ENCODE measurements around the gene ABCB11. TPM values are rescaled to one million over a fixed set of nuclear protein-coding genes. Genes with fewer than 3 reads are reported as not detected.

ABCB11 gene
- total and polyA plus RNA-seq, 2 donors (not counting 3 experiments of a cell fraction or from before 2014, with no cell fraction given) = 0.22 to 0.44 TPM

- no peaks in the 10 kb centered on the region for H3K9me1 ChIP-seq (replicated peaks; ENCODE audit: control insufficient read depth, extremely low read depth, insufficient read depth, low read length)
- ChIA-PET CTCF (no interaction called here), POLR2A (no interaction called here)
- no peak overlapping the region for H3K27ac ChIP-seq (ENCODE audit: insufficient read depth, low read depth, low read length)
- no peak overlapping the region for H3K4me2 ChIP-seq (ENCODE audit: insufficient read depth, low read length)
- H3K4me1 ChIP-seq (ENCODE audit: control insufficient read depth, extremely low read depth, insufficient read depth, low read length) = no peaks in the 10 kb centered on the region
- H3K27me3 ChIP-seq (ENCODE audit: control insufficient read depth in 2 of 2, insufficient read depth in 2 of 2, low read length in 2 of 2) = no peaks in the 10 kb centered on the region
- FAIRE-seq = no peak
- intact Hi-C loops (cut with micrococcal nuclease) = no loop called here
- H3K79me2 ChIP-seq (ENCODE audit: control insufficient read depth, insufficient read depth, low read length) = no peaks in the 10 kb centered on the region
- H3K9ac ChIP-seq (replicated peaks; ENCODE audit: extremely low read depth, insufficient read depth, low read length) = no peak overlapping the region
- H3K36me3 ChIP-seq (ENCODE audit: control insufficient read depth in 2 of 2, extremely low read depth in 1 of 2, insufficient read depth in 2 of 2, low read length in 2 of 2) = no peaks in the 10 kb centered on the region
- no peak overlapping the region for H2AFZ ChIP-seq (ENCODE audit: low read depth, low read length)
- no peaks in the 10 kb centered on the region for H3K9me3 ChIP-seq (replicated peaks; ENCODE audit: control insufficient read depth, insufficient read depth, low read length)
- H3K4me3 ChIP-seq (replicated peaks in 1 of 3; ENCODE audit: insufficient read depth in 1 of 3, low read depth in 1 of 3, low read length in 3 of 3) = no peak overlapping the region
- TF ChIP-seq EZH2 (IDR thresholded peaks at IDR 0.05; ENCODE audit: borderline replicate concordance, low read depth, low read length, severe bottlenecking) = no peak
- TF ChIP-seq, protein P1, sequence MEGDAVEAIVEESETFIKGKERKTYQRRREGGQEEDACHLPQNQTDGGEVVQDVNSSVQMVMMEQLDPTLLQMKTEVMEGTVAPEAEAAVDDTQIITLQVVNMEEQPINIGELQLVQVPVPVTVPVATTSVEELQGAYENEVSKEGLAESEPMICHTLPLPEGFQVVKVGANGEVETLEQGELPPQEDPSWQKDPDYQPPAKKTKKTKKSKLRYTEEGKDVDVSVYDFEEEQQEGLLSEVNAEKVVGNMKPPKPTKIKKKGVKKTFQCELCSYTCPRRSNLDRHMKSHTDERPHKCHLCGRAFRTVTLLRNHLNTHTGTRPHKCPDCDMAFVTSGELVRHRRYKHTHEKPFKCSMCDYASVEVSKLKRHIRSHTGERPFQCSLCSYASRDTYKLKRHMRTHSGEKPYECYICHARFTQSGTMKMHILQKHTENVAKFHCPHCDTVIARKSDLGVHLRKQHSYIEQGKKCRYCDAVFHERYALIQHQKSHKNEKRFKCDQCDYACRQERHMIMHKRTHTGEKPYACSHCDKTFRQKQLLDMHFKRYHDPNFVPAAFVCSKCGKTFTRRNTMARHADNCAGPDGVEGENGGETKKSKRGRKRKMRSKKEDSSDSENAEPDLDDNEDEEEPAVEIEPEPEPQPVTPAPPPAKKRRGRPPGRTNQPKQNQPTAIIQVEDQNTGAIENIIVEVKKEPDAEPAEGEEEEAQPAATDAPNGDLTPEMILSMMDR (IDR thresholded peaks at IDR 0.05; ENCODE audit: extremely low read depth in 1 of 2, insufficient read depth in 1 of 2, low read depth in 1 of 2, low read length in 2 of 2) = no peak
- no peaks in the 10 kb centered on the region for H4K20me1 ChIP-seq (replicated peaks; ENCODE audit: control insufficient read depth, extremely low read depth, insufficient read depth, low read length)
- peak; percentile 8 for DNase-seq (ENCODE audit: low read depth, low spot score)
- dilution Hi-C loops (cut with MboI; ENCODE audit: extremely low pct_ligation_motif_present, low sequenced_read_pairs) = no loop called here
- no TSS peak for BruUV-seq (replicated peaks)
These were observed 10.5 kb upstream of the ABCB11 start for GRCh38 chr2:169041594-169041993.

GRCh38 chr2:169039702-169040101 lies 8.6 kb upstream of the ABCB11 start:
- H3K36me3 ChIP-seq (ENCODE audit: control insufficient read depth in 2 of 2, extremely low read depth in 1 of 2, insufficient read depth in 2 of 2, low read length in 2 of 2) = no peaks in the 10 kb centered on the region
- H3K27me3 ChIP-seq (ENCODE audit: control insufficient read depth in 2 of 2, insufficient read depth in 2 of 2, low read length in 2 of 2) = no peaks in the 10 kb centered on the region
- no peaks in the 10 kb centered on the region for H3K9me1 ChIP-seq (replicated peaks; ENCODE audit: control insufficient read depth, extremely low read depth, insufficient read depth, low read length)
- no peak overlapping the region for H3K4me3 ChIP-seq (replicated peaks in 1 of 3; ENCODE audit: insufficient read depth in 1 of 3, low read depth in 1 of 3, low read length in 3 of 3)
- no peak overlapping the region for H3K27ac ChIP-seq (ENCODE audit: insufficient read depth, low read depth, low read length)
- no peak overlapping the region for H2AFZ ChIP-seq (ENCODE audit: low read depth, low read length)
- ChIA-PET POLR2A (no interaction called here), CTCF (no interaction called here)
- no peak overlapping the region for H3K9ac ChIP-seq (replicated peaks; ENCODE audit: extremely low read depth, insufficient read depth, low read length)
- FAIRE-seq = no peak
- DNase-seq (ENCODE audit: low read depth, low spot score) = no peak
- no TSS peak for BruUV-seq (replicated peaks)
- no peaks in the 10 kb centered on the region for H3K79me2 ChIP-seq (ENCODE audit: control insufficient read depth, insufficient read depth, low read length)
- H3K9me3 ChIP-seq (replicated peaks; ENCODE audit: control insufficient read depth, insufficient read depth, low read length) = no peaks in the 10 kb centered on the region
- TF ChIP-seq GATA2 (IDR thresholded peaks at IDR 0.05; ENCODE audit: insufficient read depth, insufficient read length, low read depth, low read length) (no peak), JUN (IDR thresholded peaks at IDR 0.05; ENCODE audit: borderline replicate concordance, insufficient read depth, insufficient read length, low read depth) (no peak), POLR2A (IDR thresholded peaks at IDR 0.05; ENCODE audit: low read depth, low read length) (no peak), FOS (IDR thresholded peaks at IDR 0.05; ENCODE audit: borderline replicate concordance, insufficient read depth, low read length) (no peak), EZH2 (IDR thresholded peaks at IDR 0.05; ENCODE audit: borderline replicate concordance, low read depth, low read length, severe bottlenecking) (no peak), MYC (IDR thresholded peaks at IDR 0.05; ENCODE audit: low read depth, low read length) (no peak), POLR2AphosphoS5 (IDR thresholded peaks at IDR 0.05; ENCODE audit: insufficient read depth, low read depth, low read length) (no peak), MAX (IDR thresholded peaks at IDR 0.05; ENCODE audit: insufficient read depth, insufficient read length) (no peak)
- TF ChIP-seq, protein P1 (IDR thresholded peaks at IDR 0.05; ENCODE audit: extremely low read depth in 1 of 2, insufficient read depth in 1 of 2, low read depth in 1 of 2, low read length in 2 of 2) = no peak
- dilution Hi-C loops (cut with MboI; ENCODE audit: extremely low pct_ligation_motif_present, low sequenced_read_pairs) = no loop called here
- no peaks in the 10 kb centered on the region for H4K20me1 ChIP-seq (replicated peaks; ENCODE audit: control insufficient read depth, extremely low read depth, insufficient read depth, low read length)
- intact Hi-C loops (cut with micrococcal nuclease) = no loop called here
- H3K4me2 ChIP-seq (ENCODE audit: insufficient read depth, low read length) = no peak overlapping the region
- no peaks in the 10 kb centered on the region for H3K4me1 ChIP-seq (ENCODE audit: control insufficient read depth, extremely low read depth, insufficient read depth, low read length)

Measured in endothelial cell of umbilical vein (primary cell).